IPS-20b (cell line): ENCODE results near the gene UBA1.
"Not testable (repeated sequence)": the region's sequence is repeated elsewhere in the genome, so short reads cannot be mapped to it uniquely, and the experiment has no call there.

ENCODE experiments used
- H3K27ac ChIP-seq: one replicate; pipeline ENCODE4 v1.5.1; 2013; ENCODE audit warnings: low read length
- H3K27me3 ChIP-seq: 2 replicates; pipeline ENCODE4 v1.6.1; 2013; ENCODE audit warnings: mild to moderate bottlenecking, low read length, inconsistent platforms; ENCODE audit not compliant: insufficient read depth
- H3K36me3 ChIP-seq: 2 replicates; pipeline ENCODE4 v1.6.1; 2013; ENCODE audit warnings: low read depth, mild to moderate bottlenecking, inconsistent platforms, low read length, moderate library complexity; ENCODE audit not compliant: insufficient read depth
- H3K4me1 ChIP-seq: 2 replicates; pipeline ENCODE4 v1.6.1; 2013; ENCODE audit warnings: mild to moderate bottlenecking, control low read depth, inconsistent platforms, low read length, moderate library complexity; ENCODE audit not compliant: insufficient read depth
- H3K4me3 ChIP-seq: 2 replicates; pipeline ENCODE4 v1.5.1; 2013; ENCODE audit warnings: mild to moderate bottlenecking, low read length, inconsistent platforms
- H3K9ac ChIP-seq: 2 replicates; pipeline ENCODE4 v1.6.1; 2013; ENCODE audit warnings: low read depth, mild to moderate bottlenecking, inconsistent platforms, low read length, moderate library complexity
- H3K9me3 ChIP-seq: 2 replicates; pipeline ENCODE4 v1.6.1; 2013; ENCODE audit warnings: mild to moderate bottlenecking, low read depth, low read length, inconsistent platforms; ENCODE audit not compliant: insufficient read depth

Gene UBA1

GRCh38 chrX:47241201-47242011, 47.8 kb downstream of the UBA1 start:
- Histone ChIP-seq H3K4me1 (no peaks in the 10 kb centered on the region), H3K9ac (no peak overlapping the region), H3K4me3 (no peak overlapping the region), H3K36me3 (peaks cover 68% of the 10 kb centered on the region), H3K9me3 (no peaks in the 10 kb centered on the region), H3K27ac (no peak overlapping the region), H3K27me3 (no peaks in the 10 kb centered on the region)

DNA sequence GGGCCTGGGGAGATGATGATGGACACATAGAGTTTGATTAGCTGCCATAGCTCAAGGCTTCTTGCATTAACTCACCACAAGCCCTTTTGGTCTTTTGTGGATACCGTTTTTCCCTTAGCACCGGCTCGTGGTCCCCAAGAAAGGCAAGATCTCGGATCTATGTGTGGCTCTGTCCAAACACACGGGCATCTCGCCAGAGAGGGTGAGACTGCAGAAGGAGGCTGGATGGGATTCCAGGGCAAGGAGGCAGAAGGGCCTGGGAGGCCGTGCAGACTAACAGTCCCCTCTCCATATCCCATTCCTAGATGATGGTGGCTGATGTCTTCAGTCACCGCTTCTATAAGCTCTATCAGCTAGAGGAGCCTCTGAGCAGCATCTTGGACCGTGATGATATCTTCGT, 48.7 kb downstream of the UBA1 start:
- Histone ChIP-seq H3K36me3 (peaks cover 75% of the 10 kb centered on the region), H3K27ac (no peak overlapping the region), H3K4me1 (no peaks in the 10 kb centered on the region), H3K4me3 (no peak overlapping the region), H3K9ac (no peak overlapping the region), H3K9me3 (no peaks in the 10 kb centered on the region), H3K27me3 (no peaks in the 10 kb centered on the region)

DNA sequence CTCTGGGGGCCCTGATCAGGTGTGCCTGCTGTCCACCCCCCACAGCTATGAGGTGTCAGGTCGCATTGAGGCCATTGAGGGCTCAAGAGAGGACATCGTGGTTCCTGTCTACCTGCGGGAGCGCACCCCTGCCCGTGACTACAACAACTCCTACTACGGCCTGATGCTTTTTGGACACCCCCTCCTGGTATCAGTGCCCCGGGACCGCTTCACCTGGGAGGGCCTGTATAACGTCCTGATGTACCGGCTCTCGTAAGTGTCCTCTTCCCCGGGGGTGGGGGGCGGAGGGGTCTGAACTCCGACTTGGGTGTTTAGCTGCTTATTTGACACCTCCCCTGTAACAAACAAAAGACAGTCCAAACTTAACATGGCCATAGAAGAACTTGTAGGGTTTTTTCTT, 49.7 kb downstream of the UBA1 start:
- Histone ChIP-seq H3K4me3 (no peak overlapping the region), H3K27ac (no peak overlapping the region), H3K36me3 (peaks cover 84% of the 10 kb centered on the region), H3K4me1 (no peaks in the 10 kb centered on the region), H3K9me3 (no peaks in the 10 kb centered on the region), H3K9ac (no peak overlapping the region), H3K27me3 (no peaks in the 10 kb centered on the region)

GRCh38 chrX:47244676-47245075, 51.0 kb downstream of the UBA1 start:
- Histone ChIP-seq H3K27ac (no peak overlapping the region), H3K9me3 (no peaks in the 10 kb centered on the region), H3K27me3 (no peaks in the 10 kb centered on the region), H3K4me3 (no peak overlapping the region), H3K36me3 (peaks cover 80% of the 10 kb centered on the region), H3K4me1 (no peaks in the 10 kb centered on the region), H3K9ac (no peak overlapping the region)

DNA sequence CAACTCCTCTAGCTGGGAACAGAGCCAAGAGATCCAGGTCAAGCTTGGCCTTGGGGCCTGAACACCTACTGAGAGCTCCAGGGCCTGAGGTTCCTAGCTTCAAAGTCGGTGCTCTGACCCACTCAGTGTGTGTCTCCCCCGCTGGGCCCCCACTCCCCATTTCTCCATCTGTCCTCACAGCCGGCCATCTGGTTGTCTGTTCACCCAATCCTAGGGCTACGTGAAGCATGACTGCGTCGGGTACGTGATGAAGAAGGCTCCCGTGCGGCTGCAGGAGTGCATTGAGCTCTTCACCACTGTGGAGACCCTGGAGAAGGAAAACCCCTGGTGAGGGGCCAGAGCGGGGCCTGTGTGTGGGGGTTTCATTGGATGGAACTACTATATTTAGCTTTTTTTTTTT, 51.5 kb downstream of the UBA1 start:
- H3K36me3 ChIP-seq = peaks cover 75% of the 10 kb centered on the region
- H3K9me3 ChIP-seq = no peaks in the 10 kb centered on the region
- H3K27ac ChIP-seq = no peak overlapping the region
- no peak overlapping the region for H3K4me3 ChIP-seq
- no peaks in the 10 kb centered on the region for H3K27me3 ChIP-seq
- no peak overlapping the region for H3K9ac ChIP-seq
- no peaks in the 10 kb centered on the region for H3K4me1 ChIP-seq

- Histone ChIP-seq H3K9me3 (no peaks in the 10 kb centered on the region), H3K27ac (no peak overlapping the region), H3K27me3 (no peaks in the 10 kb centered on the region), H3K4me1 (no peaks in the 10 kb centered on the region), H3K36me3 (peaks cover 52% of the 10 kb centered on the region), H3K9ac (no peak overlapping the region), H3K4me3 (no peak overlapping the region)
These were observed 53.8 kb downstream of the UBA1 start for GRCh38 chrX:47247206-47247998.

DNA sequence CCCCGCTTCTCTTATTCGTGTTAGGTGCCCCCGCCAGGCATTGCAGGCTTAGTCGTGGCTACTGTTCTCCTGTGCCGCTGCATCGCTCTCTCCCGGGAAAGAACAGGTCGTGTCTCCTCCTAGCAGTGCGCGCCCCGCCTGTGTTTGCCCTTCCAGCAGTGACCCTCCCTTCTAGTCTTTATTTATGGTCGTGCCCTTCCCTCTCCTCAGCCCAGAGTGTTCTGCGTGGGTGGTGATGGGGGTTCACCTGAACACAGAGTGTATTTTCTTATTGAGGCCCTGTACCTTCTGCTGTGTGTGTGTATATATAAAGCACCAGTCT, 54.3 kb downstream of the UBA1 start:
- no peaks in the 10 kb centered on the region for H3K4me1 ChIP-seq
- no peak overlapping the region for H3K4me3 ChIP-seq
- H3K9me3 ChIP-seq = no peaks in the 10 kb centered on the region
- H3K36me3 ChIP-seq = peaks cover 49% of the 10 kb centered on the region
- no peaks in the 10 kb centered on the region for H3K27me3 ChIP-seq
- H3K9ac ChIP-seq = no peak overlapping the region
- no peak overlapping the region for H3K27ac ChIP-seq

- no peak overlapping the region for H3K9ac ChIP-seq
- no peaks in the 10 kb centered on the region for H3K4me1 ChIP-seq
- H3K36me3 ChIP-seq = peaks cover 44% of the 10 kb centered on the region
- H3K9me3 ChIP-seq = no peaks in the 10 kb centered on the region
- no peaks in the 10 kb centered on the region for H3K27me3 ChIP-seq
- H3K4me3 ChIP-seq = no peak overlapping the region
- no peak overlapping the region for H3K27ac ChIP-seq
These were observed 54.9 kb downstream of the UBA1 start for GRCh38 chrX:47248576-47248975.

DNA sequence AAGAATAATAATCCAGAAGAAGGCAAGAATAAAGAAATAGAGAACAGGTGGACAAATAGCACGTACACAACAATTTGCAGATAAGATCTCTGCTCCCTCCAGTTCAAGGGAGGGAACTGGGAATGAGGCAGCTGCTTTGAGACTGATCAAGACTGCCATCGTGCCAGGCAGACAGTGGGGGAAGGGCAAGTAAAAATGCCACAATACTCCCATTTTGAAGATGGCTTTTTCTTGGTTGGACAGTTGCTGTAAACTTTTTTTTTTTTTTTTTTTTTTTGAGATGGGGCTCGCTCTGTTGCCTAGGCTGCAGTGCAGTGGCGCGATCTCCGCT, 56.4 kb downstream of the UBA1 start:
- Histone ChIP-seq H3K4me3 (no peak overlapping the region), H3K4me1 (no peaks in the 10 kb centered on the region), H3K36me3 (peaks cover 30% of the 10 kb centered on the region), H3K27me3 (no peaks in the 10 kb centered on the region), H3K9ac (no peak overlapping the region), H3K9me3 (no peaks in the 10 kb centered on the region), H3K27ac (no peak overlapping the region)

DNA sequence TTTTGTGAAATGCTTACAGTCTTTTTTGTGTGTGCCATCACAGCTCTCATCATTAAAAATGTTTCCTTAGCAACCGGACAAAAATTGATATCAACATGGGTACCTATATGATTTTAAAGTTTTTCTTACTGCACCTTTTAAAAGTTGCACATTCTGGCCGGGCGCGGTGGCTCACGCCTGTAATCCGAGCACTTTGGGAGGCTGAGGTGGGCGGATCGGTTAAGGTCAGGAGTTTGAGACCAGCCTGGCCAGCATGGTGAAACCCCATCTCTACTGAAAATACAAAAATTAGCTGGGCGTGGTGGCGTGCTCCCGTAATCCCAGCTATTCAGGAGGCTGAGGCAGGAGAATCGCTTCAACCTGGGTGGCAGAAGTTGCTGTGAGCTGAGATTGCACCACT, 64.0 kb downstream of the UBA1 start:
- H3K9me3 ChIP-seq, H3K36me3 ChIP-seq, H3K4me1 ChIP-seq, H3K4me3 ChIP-seq, H3K27ac ChIP-seq, H3K9ac ChIP-seq, H3K27me3 ChIP-seq: not testable (repeated sequence)
